ENCODE results near the gene TRIM58. TPM values are rescaled to one million over a fixed set of nuclear protein-coding genes. Genes with fewer than 3 reads are reported as not detected.

TRIM58 gene
- 0.66 TPM for total RNA-seq

GRCh38 chr1:247857069-247857984 lies at the start of gene TRIM58:
Gene TRIM58, plus strand, starts transcription at chr1:247857187. Its CDS starts 60 bp downstream, at chr1:247857247.
- no peak for DNase-seq (ENCODE audit: low spot score)

GRCh38 chr1:247812637-247813036 lies 44.4 kb upstream of the TRIM58 start:
- DNase-seq (ENCODE audit: low spot score) = no peak

GRCh38 chr1:247822060-247822459 lies 34.9 kb upstream of the TRIM58 start:
- no peak for DNase-seq (ENCODE audit: low spot score)

- DNase-seq (ENCODE audit: low spot score) = no peak
These were observed 33.0 kb upstream of the TRIM58 start, which contains the start of gene OR14A16 for GRCh38 chr1:247824023-247824422. Gene OR14A16, minus strand, starts transcription at chr1:247824119. Its CDS starts 8,390 bp downstream, at chr1:247815729.

GRCh38 chr1:247825362-247825761 lies 31.6 kb upstream of the TRIM58 start:
- no peak for DNase-seq (ENCODE audit: low spot score)

- no peak for DNase-seq (ENCODE audit: low spot score)
These were observed 27.3 kb upstream of the TRIM58 start for GRCh38 chr1:247829656-247830055.

GRCh38 chr1:247833601-247834000 lies 23.4 kb upstream of the TRIM58 start:
- DNase-seq (ENCODE audit: low spot score) = no peak

- no peak for DNase-seq (ENCODE audit: low spot score)
These were observed 16.2 kb upstream of the TRIM58 start for GRCh38 chr1:247840818-247841217.

- no peak for DNase-seq (ENCODE audit: low spot score)
These were observed 15.2 kb upstream of the TRIM58 start, which contains the start of gene OR11L1 for GRCh38 chr1:247841796-247842195. Gene OR11L1, minus strand, starts transcription at chr1:247841896. Its CDS starts 0 bp downstream, at chr1:247841896.

- no peak for DNase-seq (ENCODE audit: low spot score)
These were observed 13.6 kb upstream of the TRIM58 start for GRCh38 chr1:247843411-247843810.

GRCh38 chr1:247845011-247845692 lies 11.8 kb upstream of the TRIM58 start:
- no peak for DNase-seq (ENCODE audit: low spot score)

GRCh38 chr1:247845693-247846017 lies 11.3 kb upstream of the TRIM58 start:
- DNase-seq (ENCODE audit: low spot score) = no peak

GRCh38 chr1:247848346-247848745 lies 8.6 kb upstream of the TRIM58 start:
- no peak for DNase-seq (ENCODE audit: low spot score)

- DNase-seq (ENCODE audit: low spot score) = no peak
These were observed 7.4 kb upstream of the TRIM58 start for GRCh38 chr1:247849616-247850015.

GRCh38 chr1:247854899-247855545 lies 2.0 kb upstream of the TRIM58 start:
- no peak for DNase-seq (ENCODE audit: low spot score)

- DNase-seq (ENCODE audit: low spot score) = no peak
These were observed 1.1 kb upstream of the TRIM58 start for GRCh38 chr1:247855911-247856310.

GRCh38 chr1:247857985-247858619 lies 1.1 kb downstream of the TRIM58 start:
- DNase-seq (ENCODE audit: low spot score) = no peak

GRCh38 chr1:247862756-247863155 lies 5.8 kb downstream of the TRIM58 start:
- DNase-seq (ENCODE audit: low spot score) = no peak

GRCh38 chr1:247864644-247865043 lies 7.7 kb downstream of the TRIM58 start:
- DNase-seq (ENCODE audit: low spot score) = no peak

GRCh38 chr1:247865416-247865815 lies 8.4 kb downstream of the TRIM58 start:
- no peak for DNase-seq (ENCODE audit: low spot score)

- DNase-seq (ENCODE audit: low spot score) = no peak
These were observed 26.4 kb downstream of the TRIM58 start for GRCh38 chr1:247883346-247883745.
